HG03103 (cell line): ENCODE measurements around the gene POLR2J2.
"Not testable (repeated sequence)": the region's sequence is repeated elsewhere in the genome, so short reads cannot be mapped to it uniquely, and the experiment has no call there.

Source experiments
- ATAC-seq: cut with Tn5 transposase; IDR thresholded peaks from one replicate; pipeline ENCODE4 v1.9.1; 2021; ENCODE audit warnings: low read depth; ENCODE audit not compliant: unreplicated experiment

POLR2J2 gene

GRCh38 chr7:102671166-102671955 lies at the start of gene POLR2J2:
TSS of gene POLR2J2 (minus strand) at chr7:102671663. CDS start at chr7:102671601, 62 bp downstream.
- peak; percentile 80 for ATAC-seq

GRCh38 chr7:102718491-102718890 lies 47.0 kb upstream of the POLR2J2 start:
- not testable (repeated sequence) for ATAC-seq

GRCh38 chr7:102715718-102716117 lies 44.3 kb upstream of the POLR2J2 start:
- not testable (repeated sequence) for ATAC-seq

- not testable (repeated sequence) for ATAC-seq
Observed at GRCh38 chr7:102714774-102715522, 43.5 kb upstream of the POLR2J2 start.

- ATAC-seq: peak; percentile 95
Observed at GRCh38 chr7:102713691-102714080, 42.2 kb upstream of the POLR2J2 start.

GRCh38 chr7:102713011-102713690 lies 41.7 kb upstream of the POLR2J2 start:
- not testable (repeated sequence) for ATAC-seq

GRCh38 chr7:102698962-102699750 lies 27.7 kb upstream of the POLR2J2 start:
- ATAC-seq: not testable (repeated sequence)

- ATAC-seq: not testable (repeated sequence)
Observed at GRCh38 chr7:102697642-102698512, 26.4 kb upstream of the POLR2J2 start.

GRCh38 chr7:102696009-102696408 lies 24.5 kb upstream of the POLR2J2 start:
- ATAC-seq: not testable (repeated sequence)

GRCh38 chr7:102695033-102695552 lies 23.6 kb upstream of the POLR2J2 start:
- not testable (repeated sequence) for ATAC-seq

- ATAC-seq: not testable (repeated sequence)
Observed at GRCh38 chr7:102694008-102694407, 22.5 kb upstream of the POLR2J2 start.

GRCh38 chr7:102690602-102691001 lies 19.1 kb upstream of the POLR2J2 start:
- ATAC-seq: not testable (repeated sequence)

GRCh38 chr7:102689436-102690282 lies 18.2 kb upstream of the POLR2J2 start:
- ATAC-seq: peak; percentile 72

- ATAC-seq: peak; percentile 70
Observed at GRCh38 chr7:102688299-102689036, 17.0 kb upstream of the POLR2J2 start.

- ATAC-seq: not testable (repeated sequence)
Observed at GRCh38 chr7:102682560-102682959, 11.1 kb upstream of the POLR2J2 start.

GRCh38 chr7:102680780-102681179 lies 9.3 kb upstream of the POLR2J2 start:
- ATAC-seq: not testable (repeated sequence)

GRCh38 chr7:102675545-102675944 lies 4.1 kb upstream of the POLR2J2 start:
- not testable (repeated sequence) for ATAC-seq
